ENCODE results near the gene RPS18.
A peak's percentile ranks its signal among the peaks of the same experiment; 100 is the strongest.

The RPS18 gene

GRCh38 chr6:33312361-33313104 lies 40.7 kb downstream of the RPS18 start:
- no peak for DNase-seq (ENCODE audit: low read depth)
- H3K4me3 ChIP-seq (ENCODE audit: low read depth, low read length): peak overlapping the region; percentile 74

GRCh38 chr6:33313105-33313708 lies 41.3 kb downstream of the RPS18 start:
- no peak for DNase-seq (ENCODE audit: low read depth)
- H3K4me3 ChIP-seq (ENCODE audit: low read depth, low read length): peak overlapping the region; percentile 74

DNA sequence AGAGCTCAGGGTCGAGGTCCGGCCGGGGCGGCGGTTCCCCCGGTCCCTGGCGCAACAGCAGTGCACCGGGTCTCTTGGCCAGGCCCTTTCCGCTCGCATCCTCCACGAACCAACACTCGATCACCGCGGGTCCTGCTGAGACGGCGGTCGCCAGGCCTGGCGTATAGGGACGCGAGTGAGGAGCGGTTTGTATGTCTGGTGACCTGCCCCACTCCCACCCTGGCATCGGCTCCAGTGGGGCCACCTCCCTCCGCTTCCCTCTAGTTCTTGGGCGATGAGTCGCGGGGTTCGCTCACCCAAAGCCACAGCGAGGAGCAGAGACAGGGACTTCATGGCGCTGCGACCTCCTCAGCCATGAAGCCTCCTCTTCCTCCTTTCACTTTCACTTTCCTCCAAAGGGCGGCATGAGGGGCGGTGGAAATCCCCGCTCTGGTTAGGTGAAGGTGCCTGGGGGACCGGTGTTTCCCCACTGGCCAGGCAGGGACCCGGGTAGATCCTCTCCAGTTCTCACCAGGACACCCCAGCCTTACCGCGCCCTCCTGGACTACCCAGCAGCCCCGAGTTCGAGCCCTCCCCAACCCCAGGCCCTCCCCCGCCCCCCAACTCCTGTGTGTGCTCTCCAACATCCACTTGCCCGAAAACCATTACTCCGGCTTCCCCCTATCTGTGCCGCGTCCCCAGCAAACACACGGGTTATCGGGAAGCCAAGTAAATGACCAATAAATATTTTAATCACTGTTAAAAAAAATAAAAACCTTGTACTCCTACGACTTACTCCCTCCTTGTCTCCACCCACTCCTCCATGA lies 42.0 kb downstream of the RPS18 start, which contains the start of gene TAPBP:
TAPBP (minus strand) TSS at position 370 of the 806 bp plus-strand sequence; CDS start at position 333, 37 bp downstream.
- no peak for DNase-seq (ENCODE audit: low read depth)
- H3K4me3 ChIP-seq (ENCODE audit: low read depth, low read length): peak within 1 kb of the TSS; percentile 74

- H3K4me3 ChIP-seq (ENCODE audit: low read depth, low read length): peak overlapping the region; percentile 74
- DNase-seq (ENCODE audit: low read depth): no peak
Measured at GRCh38 chr6:33314515-33314942, 42.7 kb downstream of the RPS18 start.

DNA sequence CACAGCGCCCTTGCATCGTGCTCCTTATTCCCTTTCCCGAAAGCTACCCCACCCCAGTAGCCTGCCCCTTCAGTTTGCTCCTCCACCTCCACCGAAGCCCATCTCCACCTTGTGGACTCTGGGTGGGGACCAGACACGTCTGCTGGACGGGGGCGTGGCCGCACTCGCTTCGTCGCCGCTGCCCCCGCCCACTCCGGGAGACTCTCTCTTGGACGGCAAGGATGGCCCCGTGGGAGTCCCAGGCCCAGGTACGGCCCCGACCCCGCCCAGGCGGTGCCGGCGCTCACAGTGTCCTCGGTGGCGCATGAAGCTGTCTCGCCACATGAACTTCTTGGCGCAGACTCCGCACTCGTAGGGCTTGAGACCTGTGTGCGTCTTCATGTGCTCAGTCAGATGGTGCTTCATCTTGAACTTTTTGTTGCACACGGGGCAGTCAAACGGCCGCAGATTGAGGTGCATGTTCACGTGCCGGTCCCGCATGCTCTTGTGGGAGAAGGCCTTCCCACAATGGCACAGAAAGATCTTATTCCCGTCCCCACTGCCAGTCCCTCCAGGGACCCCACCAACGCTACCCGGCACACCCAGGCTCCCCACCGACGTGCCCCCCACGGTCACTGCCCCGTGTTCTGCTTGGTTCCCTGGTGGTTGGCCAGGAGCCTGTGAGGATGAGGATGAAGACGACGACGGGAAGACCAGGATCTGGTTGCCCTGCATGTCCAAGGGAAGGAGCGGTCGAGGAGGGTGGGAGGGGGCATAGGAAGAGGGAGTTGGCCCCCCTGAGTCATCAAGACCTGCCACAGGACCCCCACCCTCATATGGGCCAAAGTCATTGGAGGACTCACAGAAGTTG lies 43.3 kb downstream of the RPS18 start:
- peak overlapping the region; percentile 74 for H3K4me3 ChIP-seq (ENCODE audit: low read depth, low read length)
- DNase-seq (ENCODE audit: low read depth): no peak

DNA sequence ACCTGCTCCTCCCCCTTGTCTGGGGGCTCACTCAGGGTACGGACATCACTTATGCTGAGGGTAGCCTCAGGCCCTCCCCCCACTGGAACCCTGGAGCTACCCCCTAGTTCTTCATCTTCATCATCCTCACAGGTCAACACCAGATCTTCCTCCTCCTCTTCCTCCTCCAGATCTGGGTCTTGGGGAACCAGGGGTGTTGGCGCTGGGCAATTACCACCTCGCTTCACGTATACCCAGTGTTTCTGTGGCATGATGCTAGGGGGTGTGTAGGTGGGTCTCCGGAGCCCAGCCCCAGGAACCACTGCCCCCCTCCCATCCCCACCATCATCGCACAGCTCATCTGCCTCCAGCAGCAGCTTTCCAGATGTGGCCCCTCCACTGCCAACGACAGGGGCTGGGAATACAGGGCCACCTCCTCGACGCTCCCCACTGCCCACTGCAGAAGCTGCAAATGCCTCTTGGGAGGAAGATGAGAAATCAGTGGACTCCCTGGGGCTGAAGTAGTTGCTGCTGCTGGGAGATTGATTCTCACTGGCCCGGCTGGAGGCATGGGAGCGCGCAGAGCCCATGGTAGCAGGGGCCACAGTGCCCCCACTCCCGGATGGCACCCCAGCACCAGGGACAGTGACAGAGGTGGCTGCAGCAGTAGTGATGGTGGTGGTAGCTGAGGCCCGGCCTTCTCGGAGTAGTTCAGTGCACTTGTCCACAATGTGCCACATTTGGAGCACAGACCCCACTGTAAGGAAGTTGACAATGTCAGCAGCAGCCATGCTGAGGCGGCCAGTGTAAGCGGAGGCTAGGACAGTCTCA lies 44.1 kb downstream of the RPS18 start:
- H3K4me3 ChIP-seq (ENCODE audit: low read depth, low read length): no peak overlapping the region
- no peak for DNase-seq (ENCODE audit: low read depth)

- no peak for DNase-seq (ENCODE audit: low read depth)
- H3K4me3 ChIP-seq (ENCODE audit: low read depth, low read length): peak overlapping the region; percentile 60
Measured at GRCh38 chr6:33316603-33317418, 44.9 kb downstream of the RPS18 start.

- no peak for DNase-seq (ENCODE audit: low read depth)
- H3K4me3 ChIP-seq (ENCODE audit: low read depth, low read length): peak overlapping the region; percentile 60
Measured at GRCh38 chr6:33317419-33317668, 45.5 kb downstream of the RPS18 start.

DNA sequence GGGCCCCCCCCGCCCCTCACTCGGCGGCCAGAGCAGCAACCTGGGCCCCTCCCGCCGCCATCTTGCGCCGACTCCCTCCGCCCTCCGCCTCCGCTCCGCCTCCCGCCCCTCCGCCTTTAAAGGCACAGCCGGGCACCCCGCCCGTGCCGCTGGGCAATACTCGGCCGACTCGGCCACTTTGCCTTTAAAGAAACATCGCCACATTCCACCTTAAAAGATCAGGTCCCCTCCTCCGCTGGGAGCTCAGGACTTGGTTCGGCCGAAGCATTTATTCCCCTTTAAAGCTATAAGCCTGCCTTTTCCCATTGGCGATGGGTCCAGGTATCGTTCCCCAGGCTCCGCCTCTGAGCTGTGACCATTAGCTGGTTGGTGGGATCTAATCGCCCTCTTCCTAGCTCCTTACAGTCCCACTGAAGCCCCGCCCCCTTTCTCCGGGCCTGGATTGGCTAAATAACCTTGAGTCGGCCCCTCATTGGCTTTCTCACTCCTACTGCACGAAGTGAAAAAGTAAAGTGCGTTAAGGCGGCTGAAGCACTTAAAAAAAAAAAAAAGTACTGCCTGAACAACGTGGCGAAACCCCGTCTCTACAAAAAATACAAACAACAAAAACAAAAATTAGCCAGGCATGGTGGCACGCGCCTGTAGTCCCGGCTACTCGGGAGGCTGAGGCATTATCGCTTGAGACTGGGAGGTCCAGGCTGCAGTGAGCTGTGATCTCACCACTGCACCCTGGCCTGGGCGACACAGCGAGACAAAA lies 46.0 kb downstream of the RPS18 start, which contains the start of gene ZBTB22:
ZBTB22 (minus strand) TSS at position 76 of the 757 bp plus-strand sequence. CDS start 828 bp downstream, outside the sequence.
- DNase-seq (ENCODE audit: low read depth): peak; percentile 98

DNA sequence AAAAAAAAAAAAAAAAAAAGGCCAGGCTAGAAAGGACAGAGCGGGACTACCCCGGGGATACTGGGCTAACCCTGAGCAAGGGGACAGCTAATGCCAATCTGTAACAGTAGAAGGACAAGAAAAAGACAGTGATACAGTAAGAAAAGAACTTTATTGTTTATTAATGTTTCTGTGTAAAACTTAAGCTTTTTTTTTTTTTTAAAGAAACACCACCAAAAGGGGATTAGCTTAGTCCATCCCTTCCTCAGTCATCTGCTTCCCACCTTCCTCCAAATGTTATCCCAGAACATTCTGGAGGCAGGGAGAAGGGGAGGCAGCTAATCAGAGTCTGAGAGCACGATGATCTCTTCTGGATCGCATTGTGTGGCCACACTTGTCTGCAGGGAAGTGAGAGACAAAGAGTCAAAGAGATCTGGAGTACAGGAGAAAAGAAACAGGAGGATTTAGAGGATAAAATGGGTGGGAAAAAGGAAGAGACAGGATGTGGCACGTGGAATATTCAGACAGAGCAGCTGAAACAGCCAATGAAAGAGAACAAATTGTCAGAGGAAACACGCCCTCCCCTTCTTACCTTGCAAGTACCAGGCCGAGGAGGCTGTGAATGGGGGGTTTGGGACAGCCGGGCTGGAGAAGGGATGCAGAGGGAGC lies 46.7 kb downstream of the RPS18 start:
- DNase-seq (ENCODE audit: low read depth): no peak
- H3K4me3 ChIP-seq (ENCODE audit: low read depth, low read length): peak overlapping the region; percentile 60

More for the DNA sequence above, 46.0 kb downstream of the RPS18 start, which contains the start of gene ZBTB22:
- H3K4me3 ChIP-seq (ENCODE audit: low read depth, low read length): peak within 1 kb of the TSS; percentile 60

DNA sequence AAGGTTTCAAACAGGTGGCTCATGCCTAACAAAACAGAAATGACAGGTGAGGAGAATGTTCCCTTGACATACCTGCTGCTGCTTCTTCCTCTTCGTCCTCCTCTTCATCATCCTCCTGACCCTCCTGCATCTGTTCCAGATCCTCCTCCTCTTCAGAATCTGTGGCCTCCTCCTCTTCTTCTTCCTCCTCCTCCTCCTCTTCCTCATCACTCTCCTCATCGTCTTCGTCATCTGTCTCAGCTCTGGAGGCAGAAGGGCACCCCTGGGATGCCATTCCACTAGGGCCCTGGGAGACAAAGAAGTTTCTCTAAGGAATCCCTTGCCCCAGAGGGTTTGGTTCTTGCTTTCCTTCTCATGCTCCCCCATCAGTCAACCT lies 48.1 kb downstream of the RPS18 start:
- peak overlapping the region; percentile 24 for H3K4me3 ChIP-seq (ENCODE audit: low read depth, low read length)
- DNase-seq (ENCODE audit: low read depth): no peak

GRCh38 chr6:33320315-33321181 lies 48.7 kb downstream of the RPS18 start:
- H3K4me3 ChIP-seq (ENCODE audit: low read depth, low read length): peak overlapping the region; percentile 85
- DNase-seq (ENCODE audit: low read depth): peak; percentile 84

DNA sequence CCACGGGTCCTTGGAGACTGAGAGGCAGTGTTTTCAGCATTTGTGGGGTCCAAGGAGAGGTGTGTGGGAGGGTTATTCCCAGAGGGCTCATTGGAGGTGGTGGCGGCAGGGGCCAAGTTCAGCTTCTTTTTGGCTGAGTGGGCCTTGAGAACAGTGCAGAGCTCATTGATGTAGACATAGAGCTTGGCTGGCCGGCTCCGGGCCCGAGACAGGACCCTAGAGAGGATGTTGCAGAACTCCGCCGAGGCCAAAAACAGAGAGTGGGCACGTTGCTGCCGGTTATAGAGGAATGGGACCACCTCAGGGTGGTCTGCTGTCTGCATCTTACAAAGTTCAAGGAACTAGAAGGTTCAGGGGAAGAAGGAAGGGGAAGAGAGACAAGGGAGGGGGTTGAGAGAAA lies 49.4 kb downstream of the RPS18 start:
- DNase-seq (ENCODE audit: low read depth): no peak
- H3K4me3 ChIP-seq (ENCODE audit: low read depth, low read length): peak overlapping the region; percentile 85

GRCh38 chr6:33323623-33323948 lies 51.7 kb downstream of the RPS18 start:
- no peak for DNase-seq (ENCODE audit: low read depth)
- peak overlapping the region; percentile 85 for H3K4me3 ChIP-seq (ENCODE audit: low read depth, low read length)

- no peak for DNase-seq (ENCODE audit: low read depth)
- H3K4me3 ChIP-seq (ENCODE audit: low read depth, low read length): no peak overlapping the region
Measured at GRCh38 chr6:33324125-33324524, 52.2 kb downstream of the RPS18 start.

All from skeletal muscle cell (primary cell).